ENCODE results near the gene TOPORS.

TOPORS gene

DNA sequence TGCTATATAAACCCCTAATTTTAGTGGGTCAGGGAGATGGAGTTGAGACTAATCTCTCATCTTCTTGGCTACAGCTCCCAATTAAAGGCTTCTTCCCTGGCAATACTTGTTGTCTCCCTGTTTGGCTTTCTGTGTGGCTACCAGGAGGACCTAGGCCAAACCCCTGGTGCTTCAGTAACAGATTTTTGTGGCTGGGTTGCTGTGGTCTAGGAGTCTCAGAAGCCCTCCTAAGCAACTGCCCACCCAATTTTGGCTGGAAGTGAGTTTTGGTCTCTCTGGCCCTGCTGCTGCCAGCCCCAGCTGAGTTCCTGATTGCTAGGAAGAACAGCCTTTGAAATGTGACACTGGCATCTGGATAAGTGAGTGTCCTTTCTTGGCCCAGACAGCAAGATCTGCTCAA is 36.1 kb downstream of the TOPORS start:
- Histone ChIP-seq H3K36me3 (replicated peaks) (no peaks in the 10 kb centered on the region), H3K27me3 (ENCODE audit: low read depth) (no peaks in the 10 kb centered on the region), H3K4me1 (no peaks in the 10 kb centered on the region), H3K4me3 (no peak overlapping the region), H3K9me3 (peaks cover 10% of the 10 kb centered on the region)
- no peak for DNase-seq (ENCODE audit: low spot score in 2 of 2)
- in situ Hi-C loops (cut with MboI; ENCODE audit: low sequenced_read_pairs) = no loop called here

DNA sequence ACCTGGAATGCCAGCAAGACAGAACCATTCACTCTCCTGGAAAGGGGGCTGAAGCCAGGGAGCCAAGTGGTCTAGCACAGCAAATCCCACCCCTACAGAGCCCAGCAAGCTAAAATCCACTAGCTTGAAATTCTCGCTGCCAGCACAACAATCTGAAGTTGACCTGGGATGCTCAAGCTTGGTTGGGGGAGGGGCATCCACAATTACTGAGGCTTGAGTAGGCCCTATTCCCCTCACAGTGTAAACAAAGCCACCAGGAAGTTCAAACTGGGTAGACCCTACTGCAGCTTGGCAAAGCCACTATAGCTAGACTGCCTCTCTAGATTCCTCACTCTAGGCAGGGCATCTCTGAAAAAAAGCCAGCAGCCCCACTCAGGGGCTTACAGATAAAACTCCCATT is 43.7 kb downstream of the TOPORS start:
- Histone ChIP-seq H3K36me3 (replicated peaks) (no peaks in the 10 kb centered on the region), H3K4me3 (no peak overlapping the region), H3K9me3 (no peaks in the 10 kb centered on the region), H3K27me3 (ENCODE audit: low read depth) (no peaks in the 10 kb centered on the region), H3K4me1 (no peaks in the 10 kb centered on the region)
- in situ Hi-C loops (cut with MboI; ENCODE audit: low sequenced_read_pairs) = no loop called here
- no peak for DNase-seq (ENCODE audit: low spot score in 2 of 2)

DNA sequence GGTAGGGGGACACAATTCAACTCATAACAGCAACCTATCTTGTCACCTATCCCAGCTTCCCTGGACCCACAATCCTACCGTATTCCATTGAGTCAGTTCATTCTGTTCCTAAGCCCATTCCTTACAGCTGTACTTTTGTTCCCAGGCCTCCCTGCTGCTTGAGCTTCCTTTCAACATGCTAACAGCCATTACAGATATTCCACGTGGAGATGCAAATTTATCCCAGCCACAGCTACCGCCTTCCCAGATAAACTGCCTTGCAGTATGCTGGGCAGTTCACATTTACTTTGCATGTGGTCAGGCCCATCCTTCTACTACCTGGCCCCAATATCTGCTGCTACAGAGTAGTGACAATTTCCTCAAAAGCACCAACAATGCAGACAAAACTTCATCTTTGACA is 49.4 kb downstream of the TOPORS start:
- no peak for DNase-seq (ENCODE audit: low spot score in 2 of 2)
- H3K36me3 ChIP-seq (replicated peaks) = no peaks in the 10 kb centered on the region
- no peaks in the 10 kb centered on the region for H3K4me1 ChIP-seq
- in situ Hi-C loops (cut with MboI; ENCODE audit: low sequenced_read_pairs) = no loop called here
- no peaks in the 10 kb centered on the region for H3K27me3 ChIP-seq (ENCODE audit: low read depth)
- no peak overlapping the region for H3K4me3 ChIP-seq
- H3K9me3 ChIP-seq = no peaks in the 10 kb centered on the region

DNA sequence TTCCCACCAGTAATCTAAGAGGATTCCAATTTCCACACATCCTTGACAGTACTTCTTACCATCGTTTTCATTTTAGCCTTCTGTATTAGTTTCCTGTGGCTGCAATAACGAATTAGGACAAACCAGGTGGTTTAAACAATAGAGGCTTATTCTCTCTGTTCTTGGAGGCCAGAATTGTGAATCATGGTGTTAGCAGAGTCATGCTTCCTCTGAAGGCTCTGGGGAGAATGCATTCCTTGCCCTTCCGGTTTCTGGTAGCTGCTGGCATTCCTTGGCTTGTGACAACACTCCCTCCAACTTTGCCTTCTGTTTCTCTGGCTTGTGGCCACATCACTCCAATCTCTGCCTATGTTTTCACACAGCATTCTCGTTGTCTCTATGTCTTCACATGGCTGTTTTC is 49.9 kb downstream of the TOPORS start:
- Histone ChIP-seq H3K9me3 (no peaks in the 10 kb centered on the region), H3K4me1 (no peaks in the 10 kb centered on the region), H3K27me3 (ENCODE audit: low read depth) (no peaks in the 10 kb centered on the region), H3K4me3 (no peak overlapping the region), H3K36me3 (replicated peaks) (no peaks in the 10 kb centered on the region)
- no peak for DNase-seq (ENCODE audit: low spot score in 2 of 2)
- in situ Hi-C loops (cut with MboI; ENCODE audit: low sequenced_read_pairs) = no loop called here

DNA sequence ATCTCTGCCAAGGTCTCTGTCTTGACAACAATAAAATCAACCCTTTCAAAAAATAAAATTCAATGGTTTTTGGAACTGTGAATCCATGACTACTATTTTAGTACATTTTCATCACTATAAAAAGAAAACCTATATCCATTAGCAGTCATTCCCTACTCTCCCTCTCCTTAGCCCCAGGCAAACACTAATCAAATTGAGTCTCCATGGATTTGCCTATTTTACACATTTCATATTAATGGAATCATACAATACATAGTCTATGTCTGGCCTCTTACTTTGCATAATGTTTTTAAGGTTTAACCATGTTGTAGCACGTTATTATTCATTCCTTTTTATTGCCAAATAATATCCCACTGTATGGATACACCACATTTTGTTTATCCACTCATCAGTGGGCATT is 50.5 kb downstream of the TOPORS start:
- Histone ChIP-seq H3K27me3 (ENCODE audit: low read depth) (no peaks in the 10 kb centered on the region), H3K4me1 (no peaks in the 10 kb centered on the region), H3K36me3 (replicated peaks) (no peaks in the 10 kb centered on the region), H3K9me3 (no peaks in the 10 kb centered on the region), H3K4me3 (no peak overlapping the region)
- DNase-seq (ENCODE audit: low spot score in 2 of 2) = no peak
- in situ Hi-C loops (cut with MboI; ENCODE audit: low sequenced_read_pairs) = no loop called here

DNA sequence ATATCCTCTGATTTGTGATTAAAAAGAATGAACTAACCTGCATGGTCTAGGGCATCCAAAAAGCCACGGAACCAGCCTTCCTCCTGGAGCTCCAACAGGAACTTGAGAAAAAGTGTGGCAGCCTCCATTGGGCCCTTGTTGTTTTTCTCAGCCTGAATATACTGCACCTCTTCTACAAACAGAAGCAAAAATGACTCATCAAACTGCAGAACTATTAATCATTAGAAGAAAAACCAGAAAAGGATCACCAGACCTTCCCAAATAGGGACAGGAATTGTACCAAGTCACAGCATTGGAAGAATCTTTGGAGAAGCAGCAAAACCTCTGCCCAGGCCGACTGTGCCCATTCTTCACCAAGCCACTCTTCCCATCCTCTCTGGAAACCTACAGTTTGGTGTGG is 51.6 kb downstream of the TOPORS start:
- in situ Hi-C loops (cut with MboI; ENCODE audit: low sequenced_read_pairs) = no loop called here

DNA sequence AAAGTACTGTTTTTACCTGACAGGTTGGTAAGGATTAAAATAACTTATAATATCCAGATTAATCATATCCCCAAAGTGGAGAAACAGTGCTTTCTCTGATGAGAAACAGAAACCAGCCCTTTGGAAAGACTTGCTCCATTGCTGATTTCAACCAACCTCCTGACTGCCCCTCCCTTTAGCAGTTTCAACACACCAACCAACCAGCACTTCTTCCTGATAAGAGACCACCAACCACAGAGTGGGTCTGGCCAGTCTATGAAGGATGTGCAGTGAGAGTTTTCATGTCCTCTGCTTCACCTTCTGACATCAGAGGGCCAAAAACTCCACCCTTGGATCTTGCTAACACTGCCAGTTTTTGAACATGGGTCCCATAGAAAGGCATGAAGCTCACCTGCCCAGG is 54.5 kb downstream of the TOPORS start:
- no peaks in the 10 kb centered on the region for H3K36me3 ChIP-seq (replicated peaks)
- no peaks in the 10 kb centered on the region for H3K4me1 ChIP-seq
- no peaks in the 10 kb centered on the region for H3K27me3 ChIP-seq (ENCODE audit: low read depth)
- H3K4me3 ChIP-seq = no peak overlapping the region
- in situ Hi-C loops (cut with MboI; ENCODE audit: low sequenced_read_pairs) = no loop called here
- H3K9me3 ChIP-seq = no peaks in the 10 kb centered on the region
- DNase-seq (ENCODE audit: low spot score in 2 of 2) = no peak

More for the DNA sequence above, 51.6 kb downstream of the TOPORS start:
- H3K9me3 ChIP-seq = no peaks in the 10 kb centered on the region
- no peaks in the 10 kb centered on the region for H3K27me3 ChIP-seq (ENCODE audit: low read depth)
- DNase-seq (ENCODE audit: low spot score in 2 of 2) = no peak
- H3K4me3 ChIP-seq = no peak overlapping the region
- H3K36me3 ChIP-seq (replicated peaks) = no peaks in the 10 kb centered on the region
- no peaks in the 10 kb centered on the region for H3K4me1 ChIP-seq

DNA sequence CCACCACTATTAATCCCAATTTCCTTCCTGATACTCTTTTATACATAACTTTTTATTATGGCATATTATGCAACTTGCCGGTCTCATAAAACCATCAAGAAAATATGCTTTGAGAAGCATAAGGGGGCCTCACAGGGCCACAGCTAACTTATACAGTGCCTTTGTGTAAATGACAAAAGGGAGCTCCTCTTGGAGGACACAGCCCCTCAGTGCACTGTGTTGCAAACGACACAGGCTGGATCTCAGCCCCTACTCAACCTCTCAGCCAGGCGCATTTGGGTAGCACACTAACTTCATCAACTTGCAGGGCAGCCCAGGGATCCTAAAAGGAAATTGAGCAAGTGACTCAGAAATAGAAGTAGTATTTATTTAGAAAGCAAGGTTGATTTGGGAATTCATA is 61.8 kb downstream of the TOPORS start:
- DNase-seq (ENCODE audit: low spot score in 2 of 2) = peak in 1 of 2 experiments; percentile 11
- H3K36me3 ChIP-seq (replicated peaks) = no peaks in the 10 kb centered on the region
- H3K4me3 ChIP-seq = no peak overlapping the region
- H3K4me1 ChIP-seq = no peaks in the 10 kb centered on the region; the same call in 1 of the 2 replicates
- no peaks in the 10 kb centered on the region for H3K9me3 ChIP-seq
- in situ Hi-C loops (cut with MboI; ENCODE audit: low sequenced_read_pairs) = no loop called here
- H3K27me3 ChIP-seq (ENCODE audit: low read depth) = no peaks in the 10 kb centered on the region
